ENCODE data around the gene SOX4. TPM values are rescaled to one million over a fixed set of nuclear protein-coding genes. Genes with fewer than 3 reads are reported as not detected.

SOX4 gene
- total and polyA plus RNA-seq, 2 donors (not counting 1 experiment from before 2014, with no cell fraction given): 3.5 to 5.0 TPM

DNA sequence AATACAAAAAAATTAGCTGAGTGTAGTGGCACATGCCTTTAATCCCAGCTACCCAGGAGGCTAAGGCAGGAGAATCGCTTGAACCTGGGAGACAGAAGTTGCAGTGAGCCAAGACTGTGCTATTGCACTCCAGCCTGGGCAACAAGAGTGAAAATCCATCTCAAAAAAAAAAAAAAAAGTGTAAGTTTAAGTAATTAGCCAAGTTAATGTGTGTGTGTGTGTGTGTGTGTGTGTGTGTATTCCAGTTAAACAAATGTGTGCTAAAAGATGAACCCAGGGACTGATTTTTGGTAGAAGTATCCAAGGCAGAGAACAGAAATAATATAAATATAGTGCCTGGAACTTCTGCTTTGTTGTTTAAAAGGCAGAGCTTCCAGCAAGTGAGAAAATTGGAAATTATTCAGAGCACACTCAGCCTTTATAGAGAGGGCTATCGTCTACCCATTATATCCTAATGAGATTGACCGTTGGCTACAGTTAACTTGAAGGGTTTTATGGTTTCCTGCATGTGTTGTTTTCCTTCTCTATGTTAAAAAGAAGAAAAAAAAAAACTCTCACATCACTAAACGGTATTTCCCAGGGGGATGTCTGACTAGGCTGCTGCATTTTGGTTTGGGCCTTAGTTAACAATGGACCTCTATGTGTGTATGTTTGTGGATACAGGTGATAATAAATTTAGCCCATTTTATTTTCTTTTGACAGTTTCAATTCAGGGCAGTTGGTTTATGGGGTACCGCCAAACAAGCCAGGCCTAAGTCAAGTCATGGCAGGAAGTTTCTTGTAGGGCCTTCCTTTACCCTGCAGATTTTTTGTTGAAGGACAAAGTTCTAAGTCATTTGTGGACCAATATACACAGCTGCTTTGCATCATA, 9.8 kb downstream of the SOX4 start:
- no peaks in the 10 kb centered on the region for H3K9me3 Mint-ChIP-seq (ENCODE audit: insufficient read depth)
- Histone ChIP-seq H3K4me1 (ENCODE audit: control insufficient read depth in 2 of 2, insufficient read depth in 2 of 2, low read length in 2 of 2) (peaks cover 16 to 22% of the 10 kb centered on the region in 2 donors), H4K20me1 (ENCODE audit: control insufficient read depth, insufficient read depth, low read length, poor library complexity, severe bottlenecking) (no peaks in the 10 kb centered on the region), H3K9ac (ENCODE audit: low read length) (no peak overlapping the region), H3K79me2 (ENCODE audit: control insufficient read depth, insufficient read depth, low read length) (no peaks in the 10 kb centered on the region), H3K27me3 (replicated peaks in 1 of 4; ENCODE audit: control extremely low read depth in 1 of 4, control insufficient read depth in 3 of 4, insufficient read depth in 4 of 4, low read length in 3 of 4) (peaks cover 0 to 6% (median 0%) of the 10 kb centered on the region in 4 experiments), H3K36me3 (replicated peaks in 1 of 2; ENCODE audit: control extremely low read depth in 1 of 2, control insufficient read depth in 1 of 2, extremely low read depth in 1 of 2, insufficient read depth in 2 of 2, low read length in 1 of 2) (no peaks in the 10 kb centered on the region), H3K27ac (ENCODE audit: low read length in 2 of 2) (peak overlapping the region in 1 of 2 donors; percentile 6), H3K9me3 (ENCODE audit: control extremely low read depth in 1 of 3, control insufficient read depth in 2 of 3, insufficient read depth in 1 of 3, low read length in 2 of 3) (peaks cover 0 to 7% (median 0%) of the 10 kb centered on the region in 3 donors), H3K4me2 (replicated peaks; ENCODE audit: low read depth, low read length, poor library complexity, severe bottlenecking) (peak overlapping the region; percentile 11), H2AFZ (ENCODE audit: insufficient read depth, low read depth, low read length, poor library complexity, severe bottlenecking) (no peak overlapping the region), H3K4me3 (ENCODE audit: control extremely low read depth in 1 of 5, extremely low read depth in 1 of 5, insufficient read depth in 1 of 5, low read depth in 2 of 5, low read length in 4 of 5) (no peak overlapping the region)
- no peak overlapping the region for H3K27ac Mint-ChIP-seq
- no peak for DNase-seq
- H3K27me3 Mint-ChIP-seq: peaks cover 5% of the 10 kb centered on the region
- ATAC-seq (ENCODE audit: low read depth): no peak
- CTCF ChIA-PET: interaction anchor here (0.7 to 1.5 kb wide), 2 partner anchors 15 to 421 kb away, joined by 3 to 4 read pairs; no protein-coding TSS in a partner anchor
- POLR2A ChIA-PET: interaction anchor here (0.7 kb wide), 1 partner anchor 390 kb away, joined by 4 read pairs; no protein-coding TSS in a partner anchor
- 42% methylated on average over 2 of the region's 5 CpGs for WGBS (ENCODE audit: insufficient coverage)
- TF ChIP-seq CTCF (IDR thresholded peaks at IDR 0.05) (no peak), EZH2 (IDR thresholded peaks at IDR 0.05; ENCODE audit: borderline replicate concordance, insufficient read depth, low read depth, low read length, poor library complexity, severe bottlenecking) (no peak)
- H3K4me3 Mint-ChIP-seq: peak overlapping the region; percentile 23
- H3K4me1 Mint-ChIP-seq: peaks cover 23% of the 10 kb centered on the region
- intact Hi-C loops (cut with micrococcal nuclease): no loop called here

DNA sequence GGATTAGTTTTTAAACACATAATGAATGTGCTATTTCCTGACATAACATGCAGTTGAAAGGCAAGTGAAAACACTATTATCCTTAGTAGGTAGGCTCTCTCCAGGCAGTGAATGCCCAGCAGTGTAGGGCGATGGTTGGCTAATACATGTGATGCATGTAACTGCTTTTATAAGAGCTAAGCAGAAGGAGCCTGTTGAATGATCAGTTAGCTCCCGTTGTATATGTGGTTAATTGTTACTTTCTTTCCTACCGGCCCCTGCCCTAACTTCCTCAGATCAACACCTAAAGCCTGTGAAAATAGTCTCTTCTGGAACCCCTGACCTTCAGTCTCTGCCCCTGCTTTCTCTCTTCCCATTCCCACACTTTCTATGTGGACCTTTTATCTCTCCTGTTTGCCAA, 10.5 kb downstream of the SOX4 start:
- Histone ChIP-seq H3K27ac (ENCODE audit: low read length in 2 of 2) (no peak overlapping the region), H3K36me3 (replicated peaks in 1 of 2; ENCODE audit: control extremely low read depth in 1 of 2, control insufficient read depth in 1 of 2, extremely low read depth in 1 of 2, insufficient read depth in 2 of 2, low read length in 1 of 2) (no peaks in the 10 kb centered on the region), H3K9me3 (ENCODE audit: control extremely low read depth in 1 of 3, control insufficient read depth in 2 of 3, insufficient read depth in 1 of 3, low read length in 2 of 3) (peaks cover 0 to 7% (median 0%) of the 10 kb centered on the region in 3 donors), H3K4me2 (replicated peaks; ENCODE audit: low read depth, low read length, poor library complexity, severe bottlenecking) (no peak overlapping the region), H3K27me3 (replicated peaks in 1 of 4; ENCODE audit: control extremely low read depth in 1 of 4, control insufficient read depth in 3 of 4, insufficient read depth in 4 of 4, low read length in 3 of 4) (peaks cover 0 to under 1% (median 0%) of the 10 kb centered on the region in 4 experiments), H3K9ac (ENCODE audit: low read length) (no peak overlapping the region), H3K4me1 (ENCODE audit: control insufficient read depth in 2 of 2, insufficient read depth in 2 of 2, low read length in 2 of 2) (peaks cover 8 to 16% of the 10 kb centered on the region in 2 donors), H3K4me3 (ENCODE audit: control extremely low read depth in 1 of 5, extremely low read depth in 1 of 5, insufficient read depth in 1 of 5, low read depth in 2 of 5, low read length in 4 of 5) (no peak overlapping the region), H2AFZ (ENCODE audit: insufficient read depth, low read depth, low read length, poor library complexity, severe bottlenecking) (no peak overlapping the region), H4K20me1 (ENCODE audit: control insufficient read depth, insufficient read depth, low read length, poor library complexity, severe bottlenecking) (no peaks in the 10 kb centered on the region), H3K79me2 (ENCODE audit: control insufficient read depth, insufficient read depth, low read length) (no peaks in the 10 kb centered on the region)
- ChIA-PET CTCF (interaction anchor here (1.5 kb wide), 1 partner anchor 15 kb away, joined by 3 read pairs; no protein-coding TSS in a partner anchor), POLR2A (no interaction called here)
- Mint-ChIP-seq H3K4me1 (peaks cover 19% of the 10 kb centered on the region), H3K4me3 (no peak overlapping the region), H3K27ac (no peak overlapping the region), H3K27me3 (no peaks in the 10 kb centered on the region), H3K9me3 (ENCODE audit: insufficient read depth) (no peaks in the 10 kb centered on the region)
- ATAC-seq (ENCODE audit: low read depth): no peak
- TF ChIP-seq EZH2 (IDR thresholded peaks at IDR 0.05; ENCODE audit: borderline replicate concordance, insufficient read depth, low read depth, low read length, poor library complexity, severe bottlenecking): no peak
- no peak for TF ChIP-seq CTCF (IDR thresholded peaks at IDR 0.05)
- no CpG with 5 or more reads among the region's 3 CpGs for WGBS (ENCODE audit: insufficient coverage)
- intact Hi-C loops (cut with micrococcal nuclease): no loop called here
- no peak for DNase-seq

Data from B cell (primary cell).